Urothelium cell line (cell line): ENCODE results near the gene KAT5.
A peak's percentile ranks its signal among the peaks of the same experiment; 100 is the strongest.
"Not testable (repeated sequence)": the region's sequence is repeated elsewhere in the genome, so short reads cannot be mapped to it uniquely, and the experiment has no call there.

Experiments
- DNase-seq: peaks from one replicate; pipeline ENCODE4 v3.0.0; 2011; ENCODE audit warnings: low spot score, mixed read lengths
- FAIRE-seq: peaks from 2 replicates; lab custom pipeline; 2011; peaks lifted over from hg19 to GRCh38; lab: Jason Lieb, UNC

Gene KAT5

DNA sequence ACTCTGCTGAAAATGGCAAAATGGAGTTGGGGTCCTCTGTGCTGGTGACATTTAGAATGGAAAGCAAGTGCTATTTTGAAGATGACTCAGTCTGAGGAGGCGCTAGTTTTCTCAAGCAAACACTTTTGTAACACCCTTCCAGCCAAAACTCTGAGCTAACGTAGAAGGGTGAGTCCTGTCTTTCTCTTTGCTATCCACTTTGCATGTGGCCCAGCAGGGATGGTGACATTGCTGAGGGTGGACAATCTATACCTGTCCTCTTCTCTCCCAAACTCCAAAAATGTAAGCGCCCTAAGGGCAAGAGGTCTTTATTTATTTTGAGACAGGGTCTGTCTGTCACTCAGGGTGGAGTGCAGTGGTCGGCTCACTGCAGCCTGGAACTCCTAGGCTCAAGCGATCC, 3.6 kb upstream of the KAT5 start:
- DNase-seq, result no peak
- no peak for FAIRE-seq

- no peak for FAIRE-seq
- no peak for DNase-seq
Observed at GRCh38 chr11:65709661-65710060, 2.4 kb upstream of the KAT5 start.

DNA sequence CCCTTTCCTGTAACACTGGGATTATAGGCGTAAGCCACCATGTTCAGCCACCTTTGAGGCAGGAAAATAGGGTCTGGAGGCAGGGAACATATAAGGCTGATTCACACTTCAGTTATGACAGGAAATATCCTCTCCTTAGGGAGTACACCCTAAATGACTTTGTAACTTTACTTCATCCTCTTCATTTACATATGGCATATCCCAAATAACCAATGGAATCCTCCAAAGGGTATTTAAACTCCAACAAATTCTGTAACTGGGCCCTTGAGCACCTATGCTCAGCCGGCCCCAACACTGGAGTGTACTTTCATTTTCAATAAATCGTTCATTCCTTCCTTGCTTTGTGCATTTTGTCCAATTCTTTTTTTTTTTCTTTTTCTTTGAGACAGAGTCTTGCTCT, 1.6 kb upstream of the KAT5 start:
- no peak for FAIRE-seq
- DNase-seq, result no peak

- FAIRE-seq (no peak), DNase-seq (no peak)
Observed at GRCh38 chr11:65712633-65713076, 603 bp downstream of the KAT5 start.

DNA sequence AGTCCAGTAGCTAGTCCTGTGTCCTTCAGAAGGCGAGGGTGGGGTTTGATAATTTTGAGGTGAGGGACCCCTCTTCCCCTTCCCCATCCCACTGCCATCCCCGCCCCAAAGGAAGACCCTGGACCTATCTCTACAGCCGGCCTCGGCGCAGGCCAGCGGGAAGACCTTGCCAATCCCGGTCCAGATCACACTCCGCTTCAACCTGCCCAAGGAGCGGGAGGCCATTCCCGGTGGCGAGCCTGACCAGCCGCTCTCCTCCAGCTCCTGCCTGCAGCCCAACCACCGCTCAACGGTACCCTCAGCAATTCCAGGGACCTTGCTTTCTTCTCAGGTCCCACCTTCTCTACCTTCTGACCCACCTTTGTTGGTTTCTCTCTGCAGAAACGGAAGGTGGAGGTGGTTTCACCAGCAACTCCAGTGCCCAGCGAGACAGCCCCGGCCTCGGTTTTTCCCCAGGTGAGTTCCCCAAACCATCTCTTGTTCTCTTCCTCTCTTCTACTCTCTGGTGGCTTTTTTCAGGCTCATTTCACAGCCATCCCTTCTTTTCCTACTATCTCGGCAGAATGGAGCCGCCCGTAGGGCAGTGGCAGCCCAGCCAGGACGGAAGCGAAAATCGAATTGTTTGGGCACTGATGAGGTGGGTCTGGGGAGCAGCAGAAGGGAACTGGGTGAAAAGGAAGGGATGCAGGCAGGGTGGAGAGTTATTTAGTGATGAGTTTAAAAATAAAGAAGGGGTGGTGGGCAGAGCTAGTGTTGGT, 1.3 kb downstream of the KAT5 start:
- DNase-seq (no peak), FAIRE-seq (no peak)

GRCh38 chr11:65714433-65714832, 2.4 kb downstream of the KAT5 start:
- FAIRE-seq (no peak), DNase-seq (no peak)

- FAIRE-seq (no peak), DNase-seq (no peak)
Observed at GRCh38 chr11:65716302-65716701, 4.2 kb downstream of the KAT5 start.

DNA sequence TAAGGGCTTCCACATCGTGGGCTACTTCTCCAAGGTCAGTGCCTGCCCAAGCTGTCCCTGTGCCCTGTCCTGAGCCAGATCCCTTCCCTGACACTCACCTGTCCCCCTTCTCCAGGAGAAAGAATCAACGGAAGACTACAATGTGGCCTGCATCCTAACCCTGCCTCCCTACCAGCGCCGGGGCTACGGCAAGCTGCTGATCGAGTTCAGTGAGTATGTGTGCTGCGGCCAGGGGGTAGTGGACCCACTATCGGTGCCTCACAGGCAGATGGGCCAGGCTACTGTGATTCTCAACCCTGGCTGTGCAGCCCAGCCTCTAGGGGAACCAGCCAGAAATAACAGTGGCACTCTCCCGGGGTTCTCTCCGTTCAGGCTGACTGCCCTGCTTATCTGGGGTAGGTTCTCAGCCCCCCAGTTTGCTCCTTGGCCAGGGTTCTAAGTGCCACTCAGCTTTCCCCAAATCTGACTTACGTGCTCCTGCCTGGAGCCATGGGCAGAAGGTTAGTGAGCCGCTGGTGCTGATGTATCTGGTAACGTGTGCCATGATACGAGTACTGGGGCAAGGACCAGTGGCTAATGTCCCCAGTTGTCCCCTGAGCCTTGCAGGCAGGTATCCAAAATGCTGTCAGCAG, 4.8 kb downstream of the KAT5 start:
- FAIRE-seq (no peak), DNase-seq (no peak)

GRCh38 chr11:65717906-65718305, 5.9 kb downstream of the KAT5 start:
- FAIRE-seq, result no peak
- no peak for DNase-seq

GRCh38 chr11:65718531-65718930, 6.5 kb downstream of the KAT5 start:
- no peak for DNase-seq
- no peak for FAIRE-seq

DNA sequence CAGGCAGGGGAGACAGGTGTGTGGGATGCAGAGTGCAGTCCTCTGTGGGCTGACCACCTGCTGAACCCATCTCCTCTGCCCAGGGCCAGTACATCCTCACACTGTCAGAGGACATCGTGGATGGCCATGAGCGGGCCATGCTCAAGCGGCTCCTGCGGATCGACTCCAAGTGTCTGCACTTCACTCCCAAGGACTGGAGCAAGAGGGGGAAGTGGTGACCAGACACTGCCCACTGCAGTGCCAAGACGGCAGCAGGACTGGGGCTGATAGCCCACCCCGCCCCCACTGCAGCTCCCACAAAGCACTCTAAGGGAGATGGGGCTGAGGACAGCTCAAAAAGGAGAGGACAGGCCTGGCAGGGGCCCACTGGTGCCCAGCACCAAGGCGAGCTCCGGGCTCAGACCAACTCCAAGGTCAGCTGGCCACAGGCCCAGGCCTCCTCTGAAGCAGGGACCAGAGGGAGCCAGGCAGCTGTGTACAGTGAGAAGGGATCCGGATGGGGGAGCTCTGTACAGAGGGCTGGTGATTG, 7.0 kb downstream of the KAT5 start:
- FAIRE-seq, result peak; percentile 53
- no peak for DNase-seq

DNA sequence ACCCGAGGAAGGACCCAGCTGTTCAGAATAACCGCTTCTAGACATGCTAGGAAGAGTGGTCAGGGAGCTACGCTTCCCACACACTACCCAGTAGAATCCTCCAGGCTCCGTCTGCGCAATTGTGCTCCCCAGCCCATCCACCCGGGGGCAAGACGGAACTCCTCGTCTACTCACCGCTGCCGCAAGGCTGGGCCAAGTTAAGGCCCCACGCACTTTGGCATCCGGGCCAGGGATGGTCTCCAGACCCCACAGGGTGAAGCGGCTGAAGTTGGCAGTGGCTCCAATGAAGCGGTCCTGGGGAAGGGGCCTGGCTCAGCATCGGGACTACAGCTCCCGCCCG, 7.8 kb downstream of the KAT5 start:
- DNase-seq, result no peak

GRCh38 chr11:65720211-65720934, 8.3 kb downstream of the KAT5 start, which contains the start of gene RNASEH2C:
TSS of gene RNASEH2C (minus strand) at chr11:65720798. CDS start at chr11:65720758, 40 bp downstream.
- FAIRE-seq (peak; percentile 30), DNase-seq (peak; percentile 91)

More for the DNA sequence above, 7.8 kb downstream of the KAT5 start:
- no peak for FAIRE-seq

DNA sequence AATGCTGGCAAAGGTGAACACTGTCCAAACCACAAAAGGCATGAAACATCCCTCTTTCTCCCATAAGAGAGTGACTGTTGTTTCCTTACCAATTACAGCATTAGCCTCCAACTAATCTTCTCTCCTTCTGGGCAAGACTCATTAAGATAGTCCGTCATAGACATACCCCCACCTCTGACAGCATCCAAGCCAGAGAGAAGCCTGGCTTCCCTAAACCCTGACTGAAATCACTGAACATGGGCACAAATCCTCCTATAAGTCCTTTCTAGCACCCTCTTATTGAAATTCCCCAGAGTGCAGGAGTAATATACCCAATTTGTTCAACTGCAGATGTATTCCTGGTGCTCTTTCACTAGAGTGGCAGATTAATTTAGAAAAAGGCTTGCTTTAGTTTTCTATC, 10.2 kb downstream of the KAT5 start:
- DNase-seq (no peak), FAIRE-seq (no peak)

DNA sequence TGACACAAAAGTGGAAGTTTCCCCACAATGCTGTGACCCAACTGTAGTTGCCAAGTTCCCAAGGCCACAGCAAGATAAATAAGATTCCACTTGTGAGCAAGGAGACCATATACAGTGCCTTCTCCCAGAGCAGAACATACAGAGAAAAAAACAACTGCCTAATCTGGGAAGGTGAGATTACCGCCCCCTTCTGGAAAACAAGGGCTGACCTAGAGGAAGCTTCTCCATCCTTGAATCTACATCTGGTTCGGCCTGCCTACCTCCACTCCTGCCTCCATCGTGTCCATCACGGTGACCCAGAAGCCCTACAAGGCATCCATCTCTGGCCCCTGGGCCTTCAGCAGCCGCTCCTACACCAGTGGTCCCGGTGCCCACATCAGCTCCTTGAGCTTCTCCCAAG, 14.6 kb downstream of the KAT5 start:
- FAIRE-seq (no peak), DNase-seq (no peak)

DNA sequence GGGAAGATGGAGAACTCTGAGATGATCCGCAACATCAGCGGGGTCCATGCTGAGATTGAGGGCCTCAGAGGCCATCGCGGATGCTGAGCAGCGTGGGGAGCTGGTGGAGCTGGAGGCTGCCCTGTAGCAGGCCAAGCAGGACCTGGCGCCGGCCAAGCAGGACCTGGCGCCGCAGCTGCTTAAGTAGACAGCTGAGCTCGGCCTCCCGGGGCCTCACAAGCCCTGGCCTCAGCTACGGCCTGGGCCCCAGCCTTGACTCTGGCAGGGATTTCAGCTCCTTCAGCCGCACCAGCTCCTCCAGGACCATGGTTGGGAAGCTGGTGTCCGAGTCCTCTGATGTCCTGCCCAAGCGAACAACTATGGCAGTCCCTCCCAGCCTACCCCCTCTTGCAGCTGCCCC, 15.8 kb downstream of the KAT5 start:
- FAIRE-seq, result no peak
- DNase-seq, result no peak

DNA sequence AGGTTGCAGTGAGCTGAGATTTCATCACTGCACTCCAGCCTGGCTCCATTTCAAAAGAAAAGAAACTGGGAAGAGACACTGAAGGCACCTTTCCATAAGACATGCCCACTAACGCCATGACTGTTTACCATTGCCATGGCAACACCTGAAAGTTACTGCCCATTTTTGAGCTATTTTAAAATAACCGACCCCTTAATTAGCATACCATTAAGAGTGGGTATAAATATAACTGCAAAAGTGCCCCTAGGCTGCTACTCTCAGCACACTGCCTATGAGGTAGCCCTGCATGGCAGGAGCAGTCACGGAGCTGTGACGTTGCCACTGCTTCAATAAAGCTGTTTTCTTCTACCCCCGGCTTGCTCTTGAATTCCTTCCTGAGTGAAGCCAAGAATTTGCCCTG, 18.4 kb downstream of the KAT5 start:
- DNase-seq (no peak), FAIRE-seq (no peak)

DNA sequence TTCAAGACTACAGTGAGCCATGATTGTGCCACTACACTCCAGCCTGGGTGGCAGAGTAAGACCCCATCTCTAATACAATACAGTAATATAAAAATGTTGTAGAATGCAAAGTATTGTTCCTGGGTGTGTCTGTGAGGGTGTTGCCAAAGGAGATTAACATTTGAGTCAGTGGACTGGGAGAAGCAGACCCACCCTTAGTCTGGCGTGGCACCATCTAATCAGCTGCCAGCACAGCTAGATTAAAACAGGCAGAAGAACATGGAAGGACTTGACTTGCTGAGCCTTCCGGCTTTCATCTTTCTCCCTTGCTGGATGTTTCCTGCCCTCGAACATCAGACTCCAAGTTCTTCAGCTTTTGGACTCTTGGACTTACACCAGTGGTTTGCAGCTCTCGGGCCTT, 23.1 kb downstream of the KAT5 start:
- FAIRE-seq, DNase-seq: not testable (repeated sequence)

GRCh38 chr11:65736810-65737209, 24.8 kb downstream of the KAT5 start:
- FAIRE-seq, result no peak
- no peak for DNase-seq

DNA sequence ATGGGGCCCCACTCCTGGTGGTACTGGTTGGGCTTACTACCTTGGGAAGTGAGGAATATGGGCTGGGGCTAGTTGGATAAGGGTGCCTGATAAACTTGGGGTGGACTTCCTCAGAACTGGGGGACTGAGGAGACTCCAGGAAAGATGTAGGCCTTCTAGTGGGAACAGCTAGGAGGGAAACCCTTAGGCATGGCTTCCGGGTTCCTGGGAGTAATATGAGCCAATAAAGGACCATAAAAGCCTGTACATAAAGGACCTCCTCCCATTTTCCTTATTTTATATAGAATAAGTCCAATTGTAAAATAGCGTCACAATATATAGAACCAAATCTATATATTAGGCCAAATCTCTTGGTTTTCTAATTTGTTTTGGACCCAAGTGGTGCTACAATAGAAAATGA, 27.0 kb downstream of the KAT5 start:
- DNase-seq (no peak), FAIRE-seq (no peak)

- no peak for DNase-seq
- no peak for FAIRE-seq
Observed at GRCh38 chr11:65741185-65741584, 29.1 kb downstream of the KAT5 start.

DNA sequence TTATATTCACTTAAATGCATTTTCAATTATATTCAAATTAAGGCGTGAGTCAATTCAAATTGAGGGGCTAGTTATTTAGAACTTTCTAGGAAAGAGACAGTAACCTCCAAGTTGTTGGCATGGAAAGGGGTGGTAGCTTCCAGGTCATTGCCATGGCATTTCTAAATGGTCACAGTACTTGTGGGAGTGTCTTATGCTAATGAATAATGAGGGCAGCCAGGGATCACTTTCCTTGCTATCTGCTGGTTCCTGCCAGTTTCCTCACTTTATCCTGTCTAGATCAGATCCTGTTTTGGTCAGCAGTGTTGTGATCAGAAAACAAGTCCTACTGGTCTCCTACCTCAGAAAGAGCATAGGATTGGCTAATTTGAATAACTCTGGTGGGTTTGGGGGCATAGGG, 30.3 kb downstream of the KAT5 start:
- FAIRE-seq (no peak), DNase-seq (no peak)
